Hematopoietic multipotent progenitor cell treated with erythropoietin and hydrocortisone succinate and interleukin-3 and kit ligand, for 15 days (in vitro differentiated cells): ENCODE measurements around the gene RGS5.

Experiments used
- DNase-seq: peaks from one replicate; pipeline ENCODE4 v3.0.0-alpha.2; 2015; ENCODE audit warnings: low spot score

The RGS5 gene

GRCh38 chr1:163182330-163182949, 20.3 kb downstream of the RGS5 start:
- no peak for DNase-seq

GRCh38 chr1:163178628-163179027, 24.1 kb downstream of the RGS5 start:
- DNase-seq, result no peak

- no peak for DNase-seq
Measured at GRCh38 chr1:163176797-163177196, 25.9 kb downstream of the RGS5 start.

GRCh38 chr1:163174524-163175437, 27.9 kb downstream of the RGS5 start:
- peak; percentile 14 for DNase-seq

- no peak for DNase-seq
Measured at GRCh38 chr1:163173121-163173520, 29.6 kb downstream of the RGS5 start.

- no peak for DNase-seq
Measured at GRCh38 chr1:163172596-163172995, 30.1 kb downstream of the RGS5 start.

- DNase-seq, result no peak
Measured at GRCh38 chr1:163171826-163172225, 30.9 kb downstream of the RGS5 start.

GRCh38 chr1:163170975-163171676, 31.6 kb downstream of the RGS5 start:
- DNase-seq, result no peak

- no peak for DNase-seq
Measured at GRCh38 chr1:163170331-163170730, 32.4 kb downstream of the RGS5 start.

- no peak for DNase-seq
Measured at GRCh38 chr1:163169553-163169952, 33.2 kb downstream of the RGS5 start.

GRCh38 chr1:163168053-163168452, 34.7 kb downstream of the RGS5 start:
- no peak for DNase-seq

- no peak for DNase-seq
Measured at GRCh38 chr1:163166886-163167555, 35.7 kb downstream of the RGS5 start.

GRCh38 chr1:163165119-163165518, 37.6 kb downstream of the RGS5 start:
- no peak for DNase-seq

GRCh38 chr1:163163881-163164582, 38.7 kb downstream of the RGS5 start:
- DNase-seq, result no peak

GRCh38 chr1:163163163-163163562, 39.6 kb downstream of the RGS5 start:
- DNase-seq, result no peak

- DNase-seq, result no peak
Measured at GRCh38 chr1:163162381-163162914, 40.3 kb downstream of the RGS5 start.

GRCh38 chr1:163161841-163162240, 40.9 kb downstream of the RGS5 start:
- DNase-seq, result no peak

- DNase-seq, result no peak
Measured at GRCh38 chr1:163161337-163161736, 41.4 kb downstream of the RGS5 start.

- DNase-seq, result no peak
Measured at GRCh38 chr1:163155606-163156005, 47.1 kb downstream of the RGS5 start.

- DNase-seq, result no peak
Measured at GRCh38 chr1:163148911-163149310, 53.8 kb downstream of the RGS5 start.

GRCh38 chr1:163147019-163147418, 55.7 kb downstream of the RGS5 start:
- no peak for DNase-seq
